Left ventricle myocardium inferior (tissue), 1 donor: ENCODE measurements around the gene CYP4F2. TPM values are rescaled to one million over a fixed set of nuclear protein-coding genes. Genes with fewer than 3 reads are reported as not detected.
"Not testable (repeated sequence)": the region's sequence is repeated elsewhere in the genome, so short reads cannot be mapped to it uniquely, and the experiment has no call there.

ENCODE experiments used
- DNase-seq: peaks from one replicate; pipeline ENCODE4 v3.0.0-alpha.2; 2020
- H3K27ac ChIP-seq: fragments of 200-600 bp; replicated peaks from 2 replicates; pipeline ENCODE4 v1.8.0; 2021
- H3K27me3 ChIP-seq: fragments of 200-600 bp; 2 replicates; pipeline ENCODE4 v1.8.0; 2021; ENCODE audit warnings: low read depth
- H3K36me3 ChIP-seq: fragments of 200-600 bp; 2 replicates; pipeline ENCODE4 v1.8.0; 2021
- H3K4me1 ChIP-seq: fragments of 200-600 bp; 2 replicates; pipeline ENCODE4 v1.8.0; 2021
- H3K4me3 ChIP-seq: fragments of 200-600 bp; 2 replicates; pipeline ENCODE4 v1.8.0; 2021; ENCODE audit warnings: mild to moderate bottlenecking, moderate library complexity
- H3K9me3 ChIP-seq: fragments of 200-600 bp; replicated peaks from 2 replicates; pipeline ENCODE4 v1.8.0; 2021
- CTCF ChIP-seq: fragments of 200-600 bp; IDR thresholded peaks from 2 replicates; pipeline ENCODE4 v1.8.0; 2021; ENCODE audit warnings: antibody characterized with exemption, mild to moderate bottlenecking, borderline replicate concordance
- intact Hi-C: fragments of 100-400 bp; cut with micrococcal nuclease; formaldehyde crosslinking; loops from one replicate; pipeline ENCODE4 v1.11.0; 2022
- total RNA-seq: library from RNA; stranded (reverse); fragmentation: NEBNext Ultra II Directional; extraction: Animal tissue kit (Norgen Biotek cat#: 25700); gene quantifications from one replicate; pipeline ENCODE4 v1.2.1, GENCODE V29; 2021
- donor health status: DM: no; HTN: yes; CAD: no; lungs with severe emphysema.

Gene CYP4F2
- total RNA-seq, 1 donor from 2014 or later = not detected

GRCh38 chr19:15862444-15862843 is 35.4 kb downstream of the CYP4F2 start:
- H3K9me3 ChIP-seq = no peaks in the 10 kb centered on the region
- H3K27me3 ChIP-seq = peaks cover 71% of the 10 kb centered on the region
- no peaks in the 10 kb centered on the region for H3K4me1 ChIP-seq
- no peak for TF ChIP-seq CTCF
- H3K36me3 ChIP-seq = no peaks in the 10 kb centered on the region
- DNase-seq = no peak
- intact Hi-C loops = no loop called here
- no peak overlapping the region for H3K27ac ChIP-seq
- no peak overlapping the region for H3K4me3 ChIP-seq

- H3K4me3 ChIP-seq = no peak overlapping the region
- no peak overlapping the region for H3K27ac ChIP-seq
- H3K9me3 ChIP-seq = no peaks in the 10 kb centered on the region
- no peak for DNase-seq
- intact Hi-C loops = no loop called here
- H3K27me3 ChIP-seq = peaks cover 83% of the 10 kb centered on the region
- H3K36me3 ChIP-seq = no peaks in the 10 kb centered on the region
- no peak for TF ChIP-seq CTCF
- H3K4me1 ChIP-seq = no peaks in the 10 kb centered on the region
These were observed 37.4 kb downstream of the CYP4F2 start for GRCh38 chr19:15860522-15860921.

- intact Hi-C loops = no loop called here
- Histone ChIP-seq H3K4me3 (no peak overlapping the region), H3K27ac (no peak overlapping the region), H3K27me3 (peaks cover 74% of the 10 kb centered on the region), H3K9me3 (no peaks in the 10 kb centered on the region), H3K36me3 (no peaks in the 10 kb centered on the region), H3K4me1 (no peaks in the 10 kb centered on the region)
- no peak for DNase-seq
- TF ChIP-seq CTCF = no peak
These were observed 38.7 kb downstream of the CYP4F2 start for GRCh38 chr19:15859187-15859586.

GRCh38 chr19:15850385-15850784 is 47.5 kb downstream of the CYP4F2 start:
- no peak overlapping the region for H3K27ac ChIP-seq
- peaks cover 7% of the 10 kb centered on the region for H3K9me3 ChIP-seq
- H3K4me1 ChIP-seq = no peaks in the 10 kb centered on the region
- intact Hi-C loops = no loop called here
- no peak overlapping the region for H3K4me3 ChIP-seq
- no peak for DNase-seq
- TF ChIP-seq CTCF = no peak
- H3K27me3 ChIP-seq = peaks cover 73% of the 10 kb centered on the region
- no peaks in the 10 kb centered on the region for H3K36me3 ChIP-seq

- H3K36me3 ChIP-seq = no peaks in the 10 kb centered on the region
- no peaks in the 10 kb centered on the region for H3K4me1 ChIP-seq
- no peaks in the 10 kb centered on the region for H3K9me3 ChIP-seq
- H3K27ac ChIP-seq = no peak overlapping the region
- peaks cover 78% of the 10 kb centered on the region for H3K27me3 ChIP-seq
- DNase-seq = no peak
- intact Hi-C loops = no loop called here
- TF ChIP-seq CTCF = no peak
- H3K4me3 ChIP-seq = no peak overlapping the region
These were observed 51.0 kb downstream of the CYP4F2 start for GRCh38 chr19:15846923-15847322.

- H3K4me3 ChIP-seq, H3K4me1 ChIP-seq, H3K27ac ChIP-seq, H3K9me3 ChIP-seq, DNase-seq, H3K36me3 ChIP-seq, intact Hi-C loops: not testable (repeated sequence)
- peaks cover 56% of the 10 kb centered on the region for H3K27me3 ChIP-seq
These were observed 54.0 kb downstream of the CYP4F2 start for GRCh38 chr19:15843894-15844222.
